OCI-LY3 (cell line): Measurements from ENCODE around the gene NWD2.

Source experiments
- EZH2phosphoT487 ChIP-seq: fragments of 200-600 bp; shearing (Covaris generic); IDR thresholded peaks from 2 replicates; pipeline ENCODE4 v1.6.1; 2018; ENCODE audit warnings: antibody characterized with exemption, mixed run types, low read depth
- TF ChIP-seq, protein P1 (sequence below): fragments of 200-600, 300-600 bp; sonication (generic); IDR thresholded peaks from 2 replicates; pipeline ENCODE4 v1.5.1; 2014; ENCODE audit warnings: antibody characterized with exemption, low read length, low read depth

DNA sequence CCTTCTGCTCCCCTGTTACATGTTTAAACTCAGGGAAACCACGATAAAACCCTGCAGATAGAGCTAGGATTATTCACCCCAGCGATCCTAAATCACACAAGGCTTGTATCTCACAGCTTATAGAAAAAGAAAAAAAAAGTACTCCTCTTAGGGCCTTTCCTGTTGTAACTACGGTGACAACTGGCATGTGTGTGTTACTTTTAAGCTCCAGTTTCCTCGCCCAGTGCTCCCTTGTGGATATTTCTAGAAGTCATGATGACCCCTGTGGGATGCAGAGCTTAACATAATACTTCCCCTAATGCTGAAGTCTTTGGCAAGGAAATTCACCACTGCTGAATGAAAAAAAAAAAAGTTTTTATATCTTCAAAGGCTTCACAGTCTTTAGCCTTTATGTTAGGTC lies 114.7 kb downstream of the NWD2 start:
- TF ChIP-seq, protein P1, sequence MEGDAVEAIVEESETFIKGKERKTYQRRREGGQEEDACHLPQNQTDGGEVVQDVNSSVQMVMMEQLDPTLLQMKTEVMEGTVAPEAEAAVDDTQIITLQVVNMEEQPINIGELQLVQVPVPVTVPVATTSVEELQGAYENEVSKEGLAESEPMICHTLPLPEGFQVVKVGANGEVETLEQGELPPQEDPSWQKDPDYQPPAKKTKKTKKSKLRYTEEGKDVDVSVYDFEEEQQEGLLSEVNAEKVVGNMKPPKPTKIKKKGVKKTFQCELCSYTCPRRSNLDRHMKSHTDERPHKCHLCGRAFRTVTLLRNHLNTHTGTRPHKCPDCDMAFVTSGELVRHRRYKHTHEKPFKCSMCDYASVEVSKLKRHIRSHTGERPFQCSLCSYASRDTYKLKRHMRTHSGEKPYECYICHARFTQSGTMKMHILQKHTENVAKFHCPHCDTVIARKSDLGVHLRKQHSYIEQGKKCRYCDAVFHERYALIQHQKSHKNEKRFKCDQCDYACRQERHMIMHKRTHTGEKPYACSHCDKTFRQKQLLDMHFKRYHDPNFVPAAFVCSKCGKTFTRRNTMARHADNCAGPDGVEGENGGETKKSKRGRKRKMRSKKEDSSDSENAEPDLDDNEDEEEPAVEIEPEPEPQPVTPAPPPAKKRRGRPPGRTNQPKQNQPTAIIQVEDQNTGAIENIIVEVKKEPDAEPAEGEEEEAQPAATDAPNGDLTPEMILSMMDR, result no peak
- no peak for TF ChIP-seq EZH2phosphoT487
